Body of pancreas (tissue), 4 donors: ENCODE measurements around the gene API5. TPM values are rescaled to one million over a fixed set of nuclear protein-coding genes. Genes with fewer than 3 reads are reported as not detected.

Experiments
- ATAC-seq: fragments of 150-250 bp; one replicate; pipeline ENCODE4 v1.9.1; 2016
- DNase-seq, 4 donors: peaks; one replicate each; pipeline ENCODE4 v3.0.0-alpha.2; 2019
- H3K27ac ChIP-seq, 4 donors: fragments of 200-600 bp; sonication (generic); 1 replicate in 3 of 4; 2 replicates in 1 of 4; pipeline versions ENCODE4 v1.5.1 to v1.6.1; 2016 to 2019; ENCODE audit warnings: mild to moderate bottlenecking in 1 of 4, mixed read lengths in 1 of 4, moderate library complexity in 1 of 4
- H3K27me3 ChIP-seq, 2 donors: fragments of 200-600 bp; sonication (generic); one replicate each; pipeline ENCODE4 v1.6.0; 2016; ENCODE audit warnings: mild to moderate bottlenecking in 1 of 2
- H3K36me3 ChIP-seq, 2 donors: fragments of 200-600 bp; sonication (generic); replicated peaks in 1 of 2; 2 replicates each; pipeline ENCODE4 v1.5.1; 2016; ENCODE audit warnings: low read depth in 2 of 2; ENCODE audit not compliant: insufficient read depth in 1 of 2
- H3K4me1 ChIP-seq: fragments of 200-600 bp; sonication (generic); one replicate; pipeline ENCODE4 v1.6.0; 2016
- H3K4me3 ChIP-seq, 2 donors: fragments of 200-600 bp; sonication (generic); 1 replicate in 1 of 2; 2 replicates in 1 of 2; pipeline ENCODE4 v1.5.1; 2016 to 2019
- H3K9me3 ChIP-seq, 3 donors: fragments of 200-600 bp; sonication (generic); 1 replicate in 2 of 3; 2 replicates in 1 of 3; pipeline ENCODE4 v1.5.1; 2016
- POLR2A ChIP-seq, 3 donors: fragments of 450-650 bp; IDR thresholded peaks; one replicate each; pipeline ENCODE4 v1.6.1; 2016; ENCODE audit warnings: antibody characterized with exemption in 3 of 3, mild to moderate bottlenecking in 2 of 3
- WGBS, 2 donors: methylation state at CpG; one replicate each; pipeline ENCODE4 v1.1.5; 2017; 5-methylcytosine and 5-hydroxymethylcytosine counted together
- intact Hi-C: fragments of 100-400 bp; cut with DNase I; formaldehyde crosslinking; loops from one replicate; pipeline ENCODE4 v1.15.1; 2023
- total RNA-seq, 2 donors: library from RNA; depleted of rRNA; stranded (reverse); fragments of >200 nt; gene quantifications; one replicate each; pipeline ENCODE4 v1.1.0, GENCODE V29; 2016
- TF ChIP-seq, protein P1 (sequence below), 7 experiments: fragments of 450-650 bp in 4 of 7; fragments of 200-600 bp in 3 of 7; sonication (generic) in 3 of 7; IDR thresholded peaks; one replicate each; pipeline ENCODE4 v1.5.1; 2016 to 2019; ENCODE audit warnings: antibody characterized with exemption in 7 of 7

Gene API5
- total RNA-seq, 2 donors from 2014 or later: 32.7 to 45.8 TPM

DNA sequence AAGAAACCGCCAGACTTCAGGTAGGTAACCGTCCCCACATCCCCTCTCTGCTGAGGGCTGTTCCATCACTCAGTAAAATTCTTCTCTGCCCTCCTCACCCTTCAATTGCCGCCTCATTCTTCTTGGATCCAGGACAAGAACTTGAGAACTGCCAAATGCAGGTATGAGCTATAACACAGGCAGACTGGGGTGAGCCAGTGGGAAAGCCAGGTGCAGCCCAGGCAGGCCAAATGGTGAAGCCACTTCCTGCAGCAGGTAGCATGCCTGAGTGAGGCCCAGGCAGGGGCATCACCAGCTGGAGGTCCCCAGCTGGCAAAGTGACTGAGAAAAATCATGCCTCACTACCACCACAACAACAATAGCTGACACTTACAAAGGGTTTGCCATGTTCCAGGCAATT, 22.4 kb upstream of the API5 start:
- Histone ChIP-seq H3K27me3 (no peaks in the 10 kb centered on the region), H3K36me3 (no peaks in the 10 kb centered on the region), H3K9me3 (no peaks in the 10 kb centered on the region), H3K4me3 (no peak overlapping the region), H3K27ac (no peak overlapping the region), H3K4me1 (no peaks in the 10 kb centered on the region)
- intact Hi-C loops: loop anchor here (10.0 kb wide), 1 partner anchor 515 kb away; no protein-coding TSS in a partner anchor
- DNase-seq (no peak), ATAC-seq (no peak)
- WGBS, 2 donors: 86 to 96% methylated on average over 3 of the region's 3 CpGs
- TF ChIP-seq, protein P1, sequence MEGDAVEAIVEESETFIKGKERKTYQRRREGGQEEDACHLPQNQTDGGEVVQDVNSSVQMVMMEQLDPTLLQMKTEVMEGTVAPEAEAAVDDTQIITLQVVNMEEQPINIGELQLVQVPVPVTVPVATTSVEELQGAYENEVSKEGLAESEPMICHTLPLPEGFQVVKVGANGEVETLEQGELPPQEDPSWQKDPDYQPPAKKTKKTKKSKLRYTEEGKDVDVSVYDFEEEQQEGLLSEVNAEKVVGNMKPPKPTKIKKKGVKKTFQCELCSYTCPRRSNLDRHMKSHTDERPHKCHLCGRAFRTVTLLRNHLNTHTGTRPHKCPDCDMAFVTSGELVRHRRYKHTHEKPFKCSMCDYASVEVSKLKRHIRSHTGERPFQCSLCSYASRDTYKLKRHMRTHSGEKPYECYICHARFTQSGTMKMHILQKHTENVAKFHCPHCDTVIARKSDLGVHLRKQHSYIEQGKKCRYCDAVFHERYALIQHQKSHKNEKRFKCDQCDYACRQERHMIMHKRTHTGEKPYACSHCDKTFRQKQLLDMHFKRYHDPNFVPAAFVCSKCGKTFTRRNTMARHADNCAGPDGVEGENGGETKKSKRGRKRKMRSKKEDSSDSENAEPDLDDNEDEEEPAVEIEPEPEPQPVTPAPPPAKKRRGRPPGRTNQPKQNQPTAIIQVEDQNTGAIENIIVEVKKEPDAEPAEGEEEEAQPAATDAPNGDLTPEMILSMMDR (IDR thresholded peaks at IDR 0.05): no peak
- no peak for TF ChIP-seq POLR2A (IDR thresholded peaks at IDR 0.05)

DNA sequence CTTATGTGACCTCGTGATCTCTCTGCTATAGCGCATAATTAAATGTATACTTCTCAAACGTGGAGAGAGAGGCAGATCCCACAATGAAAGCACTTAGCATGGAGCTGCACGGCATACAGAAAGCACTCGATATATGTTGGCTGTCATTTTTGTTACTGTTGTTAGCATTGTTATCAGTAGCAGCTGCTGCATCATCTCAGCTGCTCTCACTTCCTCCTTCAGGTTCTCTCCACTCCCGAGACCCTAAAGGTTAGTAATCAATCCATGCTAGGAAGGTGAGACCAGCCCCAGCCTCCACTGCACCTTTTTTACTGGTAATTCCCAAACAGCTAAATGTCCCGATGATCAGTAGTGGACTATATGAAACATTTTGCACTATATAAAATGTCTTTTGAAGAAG, 13.4 kb upstream of the API5 start:
- Histone ChIP-seq H3K27me3 (no peaks in the 10 kb centered on the region), H3K9me3 (no peaks in the 10 kb centered on the region), H3K4me1 (no peaks in the 10 kb centered on the region), H3K27ac (no peak overlapping the region), H3K36me3 (no peaks in the 10 kb centered on the region), H3K4me3 (no peak overlapping the region)
- DNase-seq (no peak), ATAC-seq (no peak)
- WGBS, 2 donors: 66 to 67% methylated on average over 7 of the region's 7 CpGs
- no peak for TF ChIP-seq POLR2A (IDR thresholded peaks at IDR 0.05)
- TF ChIP-seq, protein P1 (IDR thresholded peaks at IDR 0.05): no peak
- intact Hi-C loops: no loop called here

DNA sequence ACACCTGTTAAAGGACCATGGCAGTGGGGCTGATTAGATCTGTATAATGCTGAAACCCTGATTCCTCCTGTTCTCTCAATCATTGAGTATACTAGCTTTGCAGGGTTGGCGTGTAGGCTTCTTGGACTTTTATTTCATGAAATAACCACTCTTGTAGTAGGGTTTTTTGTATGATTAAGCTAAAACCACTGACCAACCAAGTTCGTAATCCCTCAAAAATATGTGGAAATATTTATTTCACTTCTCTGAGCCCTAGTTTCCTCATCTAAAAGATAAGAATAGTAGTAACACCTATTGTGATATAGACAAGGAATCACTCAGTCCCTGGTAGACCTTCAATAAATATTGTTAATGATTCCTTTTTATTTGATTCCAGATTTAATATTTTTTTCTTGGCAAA, 4.2 kb downstream of the API5 start:
- Histone ChIP-seq H3K27ac (no peak overlapping the region), H3K4me3 (no peak overlapping the region), H3K9me3 (no peaks in the 10 kb centered on the region), H3K27me3 (no peaks in the 10 kb centered on the region), H3K36me3 (peaks cover 0 to 3% of the 10 kb centered on the region in 2 donors), H3K4me1 (peaks cover 26% of the 10 kb centered on the region)
- ATAC-seq: no peak
- intact Hi-C loops: no loop called here
- TF ChIP-seq POLR2A (IDR thresholded peaks at IDR 0.05): no peak
- TF ChIP-seq, protein P1 (IDR thresholded peaks at IDR 0.05): no peak
- no peak for DNase-seq
- 80 to 92% methylated on average over 2 of the region's 2 CpGs for WGBS, 2 donors

DNA sequence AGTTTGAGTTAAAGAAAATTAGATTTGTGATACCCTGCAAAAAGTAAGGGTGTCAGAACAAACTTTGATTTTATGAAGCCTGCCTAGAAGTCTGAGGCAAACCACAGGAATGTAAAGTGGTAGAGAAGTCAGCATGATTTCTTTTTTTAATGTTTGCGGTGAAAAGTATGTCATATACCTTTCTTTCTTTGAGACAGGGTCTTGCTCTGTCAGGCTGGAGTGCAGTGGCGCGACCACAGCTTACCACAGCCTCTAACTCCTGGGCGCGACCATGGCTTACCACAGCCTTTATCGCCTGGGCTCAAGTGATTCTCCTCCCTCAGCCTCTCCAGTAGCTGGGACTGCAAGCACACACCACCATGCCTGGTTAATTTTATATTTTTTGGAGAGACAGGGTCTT, 4.7 kb downstream of the API5 start:
- H3K27ac ChIP-seq: no peak overlapping the region
- H3K9me3 ChIP-seq: no peaks in the 10 kb centered on the region
- TF ChIP-seq, protein P1 (IDR thresholded peaks at IDR 0.05): no peak
- no peak for TF ChIP-seq POLR2A (IDR thresholded peaks at IDR 0.05)
- peaks cover 26% of the 10 kb centered on the region for H3K4me1 ChIP-seq
- intact Hi-C loops: no loop called here
- peaks cover 0 to 7% of the 10 kb centered on the region in 2 donors for H3K36me3 ChIP-seq
- WGBS, 2 donors: 86 to 92% methylated on average over 6 of the region's 6 CpGs
- no peaks in the 10 kb centered on the region for H3K27me3 ChIP-seq
- no peak for ATAC-seq
- DNase-seq: no peak
- no peak overlapping the region for H3K4me3 ChIP-seq

DNA sequence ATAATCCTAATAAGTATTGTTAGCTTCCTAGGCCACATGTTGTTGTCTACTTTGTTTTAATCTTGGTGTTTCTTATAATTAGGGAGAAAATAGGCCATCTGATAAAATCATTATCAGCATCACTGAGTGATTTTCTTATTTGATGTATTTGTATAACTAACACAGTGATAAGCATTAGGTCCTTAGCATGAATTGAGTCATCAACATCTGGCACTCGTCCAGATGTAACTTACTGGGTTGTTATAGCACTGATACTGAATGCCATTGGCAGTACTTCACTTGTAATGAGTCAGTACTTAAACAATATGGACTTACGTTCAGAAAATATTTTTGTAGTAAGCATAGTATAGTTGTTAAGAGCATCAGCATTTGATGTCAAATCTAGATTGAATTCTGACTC, 16.2 kb downstream of the API5 start:
- no peaks in the 10 kb centered on the region for H3K27me3 ChIP-seq
- no peak for ATAC-seq
- peaks cover 19 to 60% of the 10 kb centered on the region in 2 donors for H3K36me3 ChIP-seq
- TF ChIP-seq, protein P1 (IDR thresholded peaks at IDR 0.05): no peak
- TF ChIP-seq POLR2A (IDR thresholded peaks at IDR 0.05): no peak
- intact Hi-C loops: loop anchor here (10.0 kb wide), 1 partner anchor 77 kb away; no protein-coding TSS in a partner anchor
- H3K27ac ChIP-seq: no peak overlapping the region
- no peaks in the 10 kb centered on the region for H3K9me3 ChIP-seq
- peak in 3 of 4 donors; percentile 7 to 59 (median 38) for DNase-seq
- H3K4me3 ChIP-seq: no peak overlapping the region
- peaks cover 3% of the 10 kb centered on the region for H3K4me1 ChIP-seq
- WGBS, 2 donors: 37 to 45% methylated on average over 2 of the region's 2 CpGs
